Activated CD8-positive, alpha-beta memory T cell treated with anti-CD3 and anti-CD28 coated beads for 24 hours (primary cell): ENCODE results near the gene AVP.
"Not testable (repeated sequence)": the region's sequence is repeated elsewhere in the genome, so short reads cannot be mapped to it uniquely, and the experiment has no call there.

Source experiments
- DNase-seq: peaks from one replicate; pipeline ENCODE4 v3.0.0-alpha.2; 2020

Gene AVP

DNA sequence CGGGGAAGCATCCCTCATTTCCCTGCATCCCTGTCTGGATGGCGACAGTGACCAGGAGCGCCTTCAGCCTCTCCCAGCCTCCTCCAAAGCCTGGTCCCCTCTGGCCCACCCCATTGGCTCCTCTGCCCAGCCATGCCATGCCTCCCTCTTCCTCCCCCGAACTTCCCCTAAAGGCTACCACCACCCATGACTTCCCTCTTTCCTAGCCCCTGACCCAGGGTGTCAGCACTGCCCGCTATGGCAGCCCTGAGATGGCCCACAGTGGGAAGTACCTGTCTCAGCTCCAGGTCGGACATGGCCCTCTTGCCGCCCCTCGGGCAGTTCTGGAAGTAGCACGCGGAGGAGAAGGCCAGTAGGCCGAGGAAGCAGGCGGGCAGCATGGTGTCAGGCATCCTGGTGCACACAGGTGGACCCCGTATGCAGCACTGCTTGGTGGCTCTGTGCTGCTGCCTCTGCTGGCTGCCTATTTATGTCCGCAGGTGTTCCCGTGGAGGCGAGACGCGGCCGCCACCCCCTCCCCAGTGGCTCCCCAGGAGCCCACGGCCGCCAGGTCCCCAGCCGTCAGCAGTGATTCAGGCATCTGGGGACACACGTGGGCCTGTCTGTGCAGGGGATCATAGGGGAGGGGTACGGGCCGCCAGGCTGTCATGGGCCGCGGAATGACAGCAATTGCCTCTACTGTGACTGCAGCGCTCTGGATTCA, at the start of gene AVP:
Gene AVP (minus strand): TSS at position 442 of the 703 bp plus-strand sequence. CDS start 50 bp downstream, at position 392.
- no peak for DNase-seq

GRCh38 chr20:3134151-3134550, 49.6 kb upstream of the AVP start:
- DNase-seq = no peak

- DNase-seq = no peak
These were observed 48.6 kb upstream of the AVP start for GRCh38 chr20:3133155-3133554.

DNA sequence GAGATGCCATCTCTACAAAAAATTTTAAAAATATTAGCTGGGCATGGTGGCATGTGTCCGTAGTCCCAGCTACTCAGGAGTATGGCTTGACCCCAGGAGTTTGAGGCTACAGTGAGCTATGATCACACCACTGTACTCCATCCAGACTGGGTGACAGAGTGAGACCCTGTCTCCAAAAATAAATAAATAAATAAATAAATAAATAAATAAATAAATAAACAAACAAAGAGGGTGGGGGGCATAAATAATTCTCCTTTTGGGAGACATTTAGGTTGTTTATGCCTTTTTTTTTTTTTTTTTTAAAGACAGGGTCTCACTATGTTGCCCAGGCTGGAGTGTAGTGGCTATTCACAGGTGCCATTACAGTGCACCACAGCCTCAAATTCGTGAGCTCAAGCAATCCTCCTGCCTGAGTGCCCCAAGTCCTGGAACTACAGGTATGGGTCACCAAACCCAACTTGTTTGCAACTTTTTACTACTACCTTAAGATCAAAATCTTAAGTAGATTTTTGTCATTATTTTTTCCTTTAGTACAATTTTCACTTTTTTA, 45.6 kb upstream of the AVP start:
- no peak for DNase-seq

- no peak for DNase-seq
These were observed 44.6 kb upstream of the AVP start for GRCh38 chr20:3129094-3129493.

DNA sequence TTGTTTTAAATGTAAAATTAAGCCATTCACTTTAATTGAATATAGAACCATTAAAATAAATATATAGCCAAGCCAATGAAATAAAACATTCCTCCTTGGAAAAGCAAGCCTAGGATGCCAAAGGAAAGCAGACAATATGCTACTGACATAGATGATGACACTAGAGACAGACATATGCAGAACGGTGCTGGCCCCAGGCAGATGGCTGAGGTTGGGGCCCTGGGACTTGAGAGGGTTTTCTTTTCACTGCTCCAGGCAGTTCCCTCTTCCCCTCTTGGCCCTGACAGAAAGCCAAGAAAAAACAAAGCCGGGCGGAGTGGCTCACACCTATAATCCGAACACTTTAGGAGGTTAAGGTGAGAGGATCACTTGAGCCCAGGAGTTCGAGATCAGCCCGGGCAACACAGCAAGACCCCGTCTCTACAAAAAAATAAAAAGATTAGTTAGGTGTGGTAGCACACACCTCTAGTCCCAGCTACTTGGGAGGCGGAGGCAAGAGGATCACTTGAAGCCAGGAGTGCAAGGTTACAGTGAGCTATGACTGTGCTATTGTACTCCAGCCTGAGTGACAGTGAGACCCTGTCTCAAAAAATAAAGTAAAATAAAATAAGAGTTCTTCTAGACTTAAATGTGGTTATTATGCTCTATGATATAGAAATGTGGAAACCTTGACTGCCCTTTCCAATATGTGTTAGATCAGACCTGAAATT, 43.9 kb upstream of the AVP start:
- no peak for DNase-seq

DNA sequence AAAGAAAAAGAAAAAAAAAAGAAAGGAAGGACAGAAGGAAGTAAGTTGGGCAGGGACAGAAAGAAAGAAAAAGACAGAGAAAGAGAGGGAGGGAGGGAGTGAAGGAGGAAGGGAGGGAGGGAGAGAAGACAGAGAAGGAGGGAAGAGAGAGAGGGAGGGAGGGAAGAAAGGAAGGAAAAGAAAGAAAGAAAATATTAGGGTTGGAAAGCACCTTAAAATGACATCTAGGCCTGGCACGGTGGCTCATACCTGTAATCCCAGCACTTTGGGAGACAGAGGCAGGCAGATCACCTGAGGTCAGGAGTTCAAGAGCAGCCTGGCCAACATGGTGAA, 42.0 kb upstream of the AVP start:
- DNase-seq = no peak

DNA sequence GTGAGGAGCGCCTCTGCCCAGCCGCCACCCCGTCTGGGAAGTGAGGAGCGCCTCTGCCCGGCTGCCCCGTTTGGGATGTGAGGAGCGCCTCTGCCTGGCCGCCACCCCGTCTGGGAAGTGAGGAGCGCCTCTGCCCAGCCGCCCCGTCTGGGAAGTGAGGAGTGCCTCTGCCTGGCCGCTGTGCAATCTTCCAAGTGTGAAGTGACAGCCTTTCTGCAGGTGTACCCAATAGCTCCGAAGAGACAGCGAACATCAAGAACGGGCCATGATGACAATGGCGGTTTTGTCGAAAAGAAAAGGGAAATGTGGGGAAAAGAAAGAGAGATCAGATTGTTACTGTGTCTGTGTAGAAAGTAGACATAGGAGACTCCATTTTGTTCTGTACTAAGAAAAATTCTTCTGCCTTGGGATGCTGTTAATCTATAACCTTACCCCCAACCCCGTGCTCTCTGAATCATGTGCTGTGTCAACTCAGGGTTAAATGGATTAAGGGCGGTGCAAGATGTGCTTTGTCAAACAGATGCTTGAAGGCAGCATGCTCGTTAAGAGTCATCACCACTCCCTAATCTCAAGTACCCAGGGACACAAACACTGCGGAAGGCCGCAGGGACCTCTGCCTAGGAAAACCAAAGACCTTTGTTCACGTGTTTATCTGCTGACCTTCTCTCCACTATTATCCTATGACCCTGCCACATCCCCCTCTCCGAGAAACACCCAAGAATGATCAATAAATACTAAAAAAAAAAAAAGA, 41.4 kb upstream of the AVP start:
- not testable (repeated sequence) for DNase-seq

- DNase-seq = not testable (repeated sequence)
These were observed 40.4 kb upstream of the AVP start for GRCh38 chr20:3124773-3125560.

DNA sequence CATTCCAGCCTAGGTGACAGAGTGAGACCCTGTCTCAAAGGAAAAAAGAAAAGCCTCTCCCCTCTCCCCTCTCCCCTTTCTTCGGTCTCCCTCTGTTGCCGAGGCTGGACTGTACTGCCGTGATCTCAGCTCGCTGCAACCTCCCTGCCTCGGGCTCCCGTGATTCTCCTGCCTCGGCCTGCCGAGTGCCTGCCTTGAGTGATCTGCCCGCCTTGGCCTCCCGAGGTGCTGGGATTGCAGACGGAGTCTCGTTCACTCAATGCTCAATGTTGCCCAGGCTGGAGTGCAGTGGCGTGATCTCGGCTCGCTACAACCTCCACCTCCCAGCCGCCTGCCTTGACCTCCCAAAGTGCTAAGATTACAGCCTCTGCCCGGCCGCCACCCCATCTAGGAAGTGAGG, 39.6 kb upstream of the AVP start:
- DNase-seq = not testable (repeated sequence)

GRCh38 chr20:3123542-3123941, 39.0 kb upstream of the AVP start:
- no peak for DNase-seq

DNA sequence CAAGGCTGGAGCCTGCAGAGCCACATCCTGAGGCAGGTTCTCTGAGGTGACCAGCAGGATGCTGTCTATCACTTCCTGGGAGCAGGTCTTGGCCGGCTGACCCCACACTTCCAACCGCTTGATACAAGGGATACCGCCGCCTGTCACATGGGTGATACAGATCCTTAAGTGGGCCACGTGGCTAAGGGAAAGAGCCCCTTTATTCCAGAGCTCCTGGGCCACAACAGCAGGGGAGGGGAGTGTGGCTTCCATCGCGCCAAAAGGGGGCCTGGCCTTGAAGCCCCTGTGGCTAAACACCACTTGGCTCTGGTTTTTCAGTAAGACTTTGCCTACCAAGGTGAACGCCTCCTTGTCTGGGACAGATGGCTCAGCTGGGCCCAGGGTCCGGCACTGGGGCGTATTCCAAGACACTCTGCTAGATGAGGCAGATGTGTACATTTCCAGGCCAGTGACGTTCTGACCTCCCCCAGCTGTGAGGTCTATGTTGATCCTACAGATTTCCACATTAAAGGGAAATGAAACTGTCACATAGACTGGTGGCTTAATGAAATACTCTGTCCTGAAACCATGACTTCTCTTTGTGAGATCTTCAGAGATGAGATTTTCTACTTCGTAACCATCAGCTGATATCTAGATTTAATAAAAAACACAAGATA, 37.6 kb upstream of the AVP start:
- no peak for DNase-seq

DNA sequence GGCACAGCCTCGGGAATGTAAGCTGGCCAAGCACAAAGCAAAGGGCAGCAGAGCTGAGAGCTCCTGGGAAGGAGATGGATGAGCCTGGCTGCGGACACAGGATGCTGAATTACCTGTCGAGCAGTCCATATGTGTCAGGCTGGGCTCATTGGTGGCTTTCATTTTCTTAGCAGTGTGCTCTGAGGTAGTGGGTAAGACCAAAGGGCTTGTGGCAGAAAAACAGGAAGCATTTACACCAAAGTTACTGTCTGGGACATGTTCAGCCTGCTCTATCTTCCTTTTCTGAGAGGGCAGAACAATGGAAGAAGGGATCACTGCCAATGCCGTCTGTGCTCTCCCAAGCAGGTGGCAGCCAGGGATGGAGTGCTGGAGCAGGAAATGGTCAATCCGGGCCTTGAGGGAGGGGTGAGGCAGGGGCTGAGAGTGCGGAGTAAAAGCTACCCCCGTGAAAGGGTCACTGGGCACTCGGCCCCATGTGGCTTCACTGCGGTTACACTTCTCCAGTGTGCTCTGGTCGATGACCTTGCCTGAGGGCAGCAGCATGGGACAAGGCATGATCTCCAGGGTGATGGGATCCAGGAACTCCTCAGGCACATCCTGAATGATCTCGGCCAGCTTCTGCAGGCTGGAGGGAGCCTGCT, 36.9 kb upstream of the AVP start:
- DNase-seq = no peak

DNA sequence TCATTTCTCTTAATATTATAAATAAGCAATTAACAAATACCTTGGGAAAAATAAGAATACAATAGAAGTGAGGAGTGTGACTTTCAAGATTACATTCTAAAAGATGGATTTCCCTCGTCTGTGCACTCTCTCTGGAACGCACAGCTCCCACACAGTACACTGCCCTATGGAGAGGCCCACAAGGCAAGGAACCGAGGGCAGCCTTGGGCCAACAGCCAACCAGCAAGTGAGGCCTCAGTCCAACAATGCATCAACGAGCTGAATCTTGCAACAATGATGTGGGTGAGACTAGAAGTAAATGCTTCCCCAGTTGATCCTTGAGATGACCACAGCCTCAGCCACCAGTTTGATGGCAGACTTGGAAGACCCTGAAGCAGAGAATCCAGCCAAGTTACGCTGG, 34.5 kb upstream of the AVP start:
- DNase-seq = no peak

- DNase-seq = not testable (repeated sequence)
These were observed 33.4 kb upstream of the AVP start for GRCh38 chr20:3117839-3118379.

DNA sequence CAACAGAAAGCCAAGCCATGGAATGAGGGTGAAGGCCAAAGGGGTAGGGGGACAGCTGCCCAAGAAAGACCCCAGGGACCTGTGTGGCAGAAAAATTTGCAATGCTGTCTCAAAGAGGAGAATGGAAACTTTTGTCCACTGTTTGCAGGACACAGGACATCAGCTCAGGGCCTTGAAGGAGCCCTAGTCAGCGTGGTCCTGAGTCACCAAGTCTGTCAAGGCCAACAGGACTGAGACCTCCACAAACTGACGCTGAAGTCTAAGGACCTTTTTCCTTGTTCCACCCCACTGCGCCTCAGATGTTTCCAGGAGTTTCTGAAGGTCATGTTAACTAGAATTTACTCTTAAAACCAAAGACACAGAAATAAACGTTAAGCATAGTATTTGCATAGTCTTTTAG, 31.8 kb upstream of the AVP start:
- DNase-seq = no peak

DNA sequence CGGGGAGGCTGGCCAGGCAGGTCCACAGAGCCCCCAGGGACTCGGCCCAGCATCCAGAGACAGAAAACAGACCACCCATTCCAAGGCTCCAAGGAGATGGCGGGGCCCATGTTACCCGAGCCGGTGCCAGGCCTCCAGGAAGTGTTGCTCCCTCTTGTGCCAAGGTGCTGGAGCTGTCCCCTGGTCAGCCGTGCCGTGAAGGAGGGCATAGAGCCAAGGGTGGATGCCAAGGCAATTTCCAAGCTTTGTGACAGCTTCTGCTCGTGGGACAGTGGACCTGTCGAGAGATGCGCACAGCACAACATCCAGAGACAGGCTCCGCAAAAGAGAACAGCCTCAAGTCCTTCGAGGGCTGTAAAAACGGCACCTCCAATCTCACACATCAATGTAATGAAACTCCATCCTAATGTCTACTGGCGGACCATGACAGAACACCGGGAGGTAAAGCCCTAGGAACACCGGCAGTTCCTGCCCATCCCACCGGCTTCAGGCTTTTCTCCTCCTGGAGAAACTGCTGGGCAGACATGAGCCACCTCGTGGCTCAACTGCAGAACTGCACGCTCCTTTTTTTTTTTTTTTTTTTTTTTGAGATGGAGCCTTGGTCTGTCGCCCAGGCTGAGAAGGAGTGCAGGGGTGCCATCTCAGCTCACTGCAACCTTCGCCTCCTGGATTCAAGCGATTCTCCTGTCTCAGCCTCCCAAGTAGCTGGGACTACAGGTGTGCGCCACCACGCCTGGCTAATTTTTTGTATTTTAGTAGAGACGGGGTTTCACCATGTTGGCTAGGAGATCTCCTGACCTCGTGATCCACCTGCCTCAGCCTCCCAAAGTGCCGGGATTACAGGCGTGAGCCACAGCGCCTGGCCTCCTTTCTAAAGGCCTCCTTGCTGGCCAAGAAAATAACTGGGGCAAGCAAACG, 30.9 kb upstream of the AVP start:
- DNase-seq = peak; percentile 72

- no peak for DNase-seq
These were observed 27.5 kb upstream of the AVP start for GRCh38 chr20:3111995-3112394.

GRCh38 chr20:3111507-3111906, 27.0 kb upstream of the AVP start:
- DNase-seq = no peak
